ENCODE results near the gene FRY.
A peak's percentile ranks its signal among the peaks of the same experiment; 100 is the strongest.
"Not testable (repeated sequence)": the region's sequence is repeated elsewhere in the genome, so short reads cannot be mapped to it uniquely, and the experiment has no call there.

Gene FRY

DNA sequence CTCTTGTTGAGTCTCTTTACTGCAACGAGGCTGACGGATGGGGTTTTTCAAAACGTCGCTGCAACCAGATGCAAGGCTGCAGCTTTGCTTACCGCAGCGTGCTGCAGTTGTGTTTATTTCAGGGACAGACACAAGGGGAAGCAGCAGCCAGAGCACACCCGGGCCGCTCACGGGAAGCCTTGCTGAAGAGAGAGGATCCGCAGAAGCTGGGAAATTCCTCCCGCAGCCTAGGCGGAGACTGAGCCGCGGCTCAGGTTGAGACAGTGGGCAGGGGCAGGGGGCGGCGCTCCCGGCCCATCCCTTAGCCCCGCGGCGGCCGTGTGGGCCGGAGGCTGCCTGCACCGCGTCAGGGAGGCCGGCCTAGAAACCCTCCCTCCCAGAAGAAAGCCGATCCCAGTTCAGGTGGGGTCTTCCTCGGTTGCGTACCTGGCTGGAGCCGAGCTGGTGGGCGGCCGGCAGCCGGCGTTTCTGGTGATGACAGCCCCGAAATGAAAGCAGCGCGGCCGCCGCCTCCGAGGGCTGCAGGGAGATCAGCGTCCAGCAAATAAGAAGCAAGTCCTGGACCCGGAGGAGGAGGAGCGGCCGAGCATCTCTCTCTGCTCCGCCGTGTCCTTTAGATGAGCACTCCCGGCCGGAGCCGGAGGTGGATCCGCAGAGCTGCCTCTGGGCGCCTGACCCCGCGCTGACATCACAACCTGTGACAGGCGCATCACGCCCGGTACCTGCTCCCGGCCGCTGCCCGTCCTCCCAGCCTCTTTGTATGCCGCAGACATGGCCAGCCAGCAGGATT, at the start of gene FRY:
TSS of gene FRY (plus strand) at position 750 of the 790 bp plus-strand sequence. CDS start at position 772, 22 bp downstream.
- DNase-seq = peak; percentile 49

DNA sequence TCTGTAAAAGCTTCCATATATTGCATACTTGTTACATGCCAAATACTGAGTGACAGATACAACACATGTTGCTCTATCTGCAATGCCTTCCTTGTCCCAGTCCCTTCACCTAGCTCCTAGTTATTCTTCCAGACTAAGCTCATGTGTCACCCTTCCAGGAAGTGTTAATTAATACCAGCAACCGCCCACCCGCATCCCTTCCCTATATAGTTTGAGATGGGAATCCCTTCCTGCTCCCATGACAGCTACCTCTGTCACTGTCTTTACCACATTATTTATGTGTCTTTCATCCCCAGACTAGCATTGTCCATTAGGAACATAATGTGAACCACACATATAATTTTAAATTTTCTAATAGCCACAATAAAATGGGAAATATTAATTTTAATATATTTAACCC, 49.5 kb upstream of the FRY start:
- peak; percentile 30 for DNase-seq

DNA sequence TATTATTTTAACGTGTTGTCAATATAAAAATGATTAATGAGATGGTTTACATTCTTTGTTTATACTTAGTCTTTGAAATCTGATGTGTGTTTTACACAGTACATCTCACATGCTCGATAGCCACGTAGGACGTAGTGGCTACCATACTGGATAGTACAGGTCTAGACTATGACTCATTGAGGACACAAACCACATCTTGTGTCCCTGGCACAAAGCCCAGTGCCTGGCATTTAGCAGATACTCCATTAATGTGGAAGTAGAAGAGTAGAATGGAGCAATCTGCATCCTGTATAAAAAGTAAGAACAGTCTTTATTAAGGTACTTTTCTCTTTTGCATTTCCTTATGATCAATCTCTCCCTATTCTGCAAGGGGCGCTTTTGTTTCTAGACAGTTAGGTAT, 49.0 kb upstream of the FRY start:
- DNase-seq = peak; percentile 60

DNA sequence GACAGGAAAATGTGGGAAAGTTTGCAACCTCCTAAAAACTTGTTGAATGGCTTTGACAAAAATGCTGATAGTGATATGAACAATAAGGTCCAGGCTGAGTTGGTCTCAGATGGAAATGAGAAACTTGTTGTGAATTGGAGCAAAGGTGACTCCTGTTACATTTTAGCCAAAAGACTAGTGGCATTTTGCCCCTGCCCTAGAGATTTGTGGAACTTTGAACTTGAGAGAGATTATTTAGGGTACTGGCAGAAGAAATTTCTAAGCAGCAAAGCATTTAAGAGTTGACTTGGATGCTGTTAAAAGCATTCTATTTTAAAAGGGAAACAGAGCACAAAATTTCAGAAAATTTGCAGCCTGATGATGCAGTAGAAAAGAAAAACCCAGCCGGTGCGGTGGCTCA, 47.9 kb upstream of the FRY start:
- not testable (repeated sequence) for DNase-seq

DNA sequence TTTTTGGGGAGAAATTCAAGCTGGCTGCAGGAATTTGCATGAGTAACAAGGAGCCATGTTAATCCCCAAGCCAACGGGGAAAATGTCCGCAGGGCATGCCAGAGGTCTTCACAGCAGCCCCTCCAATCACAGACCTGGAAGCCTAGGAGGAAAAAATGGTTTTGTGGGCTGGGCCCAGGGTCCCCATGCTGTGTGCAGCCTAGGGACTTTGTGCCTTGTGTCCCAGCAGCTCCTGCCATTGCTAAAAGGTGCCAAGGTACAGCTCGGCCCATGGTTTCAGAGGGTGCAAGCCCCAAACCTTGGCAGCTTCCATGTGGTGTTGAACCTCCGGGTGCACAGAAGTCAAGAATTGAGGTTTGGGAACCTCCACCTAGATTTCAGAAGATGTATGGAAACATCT, 47.2 kb upstream of the FRY start:
- DNase-seq = not testable (repeated sequence)

DNA sequence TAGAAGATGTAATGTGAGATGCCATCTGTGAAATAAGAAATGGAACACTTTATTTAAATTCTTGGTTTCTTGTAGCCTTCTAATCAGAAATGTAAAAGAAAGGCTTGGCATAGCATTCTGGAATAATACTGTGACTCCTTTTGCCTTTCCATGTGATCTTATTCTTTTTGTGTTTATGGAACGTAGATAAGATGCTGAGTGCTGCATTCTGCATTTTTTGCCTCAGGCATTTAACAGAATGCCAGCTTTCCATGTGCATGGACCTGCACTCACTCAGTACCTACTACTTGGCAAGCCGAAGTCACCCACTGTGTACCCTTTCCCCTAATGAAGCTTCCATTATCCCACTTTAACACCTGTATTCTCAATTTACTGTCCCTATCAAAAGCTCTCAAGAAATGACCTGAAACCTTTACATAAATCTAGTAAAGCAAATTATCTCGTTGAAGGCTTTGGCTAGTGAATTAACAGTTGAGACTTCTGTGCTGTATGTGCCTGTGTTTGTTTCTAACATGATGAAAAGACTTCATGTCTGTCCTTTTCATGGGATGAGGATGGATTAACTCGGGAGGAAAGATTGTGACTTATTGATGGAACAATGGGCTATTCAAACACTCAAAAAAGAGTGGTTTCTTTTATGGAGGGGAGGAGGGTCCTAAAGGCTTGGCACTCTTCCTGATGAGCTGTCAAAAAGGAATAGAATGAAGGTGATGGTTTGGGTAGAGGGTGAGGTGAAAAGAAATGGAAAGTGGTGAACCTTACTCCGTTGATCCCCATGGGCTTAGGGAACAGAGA, 44.7 kb upstream of the FRY start:
- peak; percentile 11 for DNase-seq

DNA sequence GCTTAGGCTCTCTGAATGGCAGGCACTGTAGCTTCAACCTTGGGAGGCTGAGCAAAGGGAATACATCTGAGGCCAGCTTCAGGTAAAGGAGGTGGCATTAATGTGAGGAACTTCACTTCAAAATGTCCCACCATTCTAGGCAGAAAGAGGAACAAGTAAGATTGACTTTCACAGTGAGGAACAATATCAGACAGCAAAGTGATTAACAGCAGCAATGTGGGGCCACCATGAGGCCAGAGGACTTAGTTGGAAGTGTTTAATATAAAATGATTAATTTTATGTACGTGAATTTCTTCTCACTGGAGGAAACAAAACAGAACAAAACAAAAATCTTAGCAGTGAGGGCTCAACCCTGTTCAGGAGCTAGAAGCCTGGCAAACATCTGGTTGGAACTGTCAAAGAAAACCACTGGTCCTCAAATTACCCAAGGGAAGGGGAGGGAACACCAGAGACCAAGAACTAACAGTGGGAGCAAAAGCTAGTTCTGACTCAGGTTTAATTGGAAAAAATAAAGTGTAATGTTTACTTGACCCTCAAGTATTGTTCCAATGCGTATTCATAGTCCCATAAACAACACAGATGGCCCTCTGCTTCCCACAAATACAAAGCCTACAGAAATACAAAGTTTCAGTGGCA, 43.9 kb upstream of the FRY start:
- no peak for DNase-seq

DNA sequence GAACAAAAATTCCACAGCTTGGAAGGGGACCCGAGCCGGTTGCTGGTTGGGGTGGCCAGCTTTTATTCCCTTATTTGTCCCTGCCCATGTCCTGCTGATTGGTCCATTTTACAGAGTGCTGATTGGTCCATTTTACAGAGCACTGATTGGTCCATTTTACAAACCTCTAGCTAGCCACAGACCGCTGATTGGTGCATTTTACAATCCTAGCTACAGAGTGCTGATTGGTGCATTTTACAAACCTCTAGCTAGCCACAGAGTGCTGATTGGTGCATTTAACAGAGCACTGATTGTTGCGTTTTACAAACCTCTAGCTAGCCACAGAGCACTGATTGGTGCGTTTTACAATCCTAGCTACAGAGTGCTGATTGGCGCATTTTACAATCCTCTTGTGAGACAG, 37.2 kb upstream of the FRY start:
- DNase-seq = not testable (repeated sequence)

DNA sequence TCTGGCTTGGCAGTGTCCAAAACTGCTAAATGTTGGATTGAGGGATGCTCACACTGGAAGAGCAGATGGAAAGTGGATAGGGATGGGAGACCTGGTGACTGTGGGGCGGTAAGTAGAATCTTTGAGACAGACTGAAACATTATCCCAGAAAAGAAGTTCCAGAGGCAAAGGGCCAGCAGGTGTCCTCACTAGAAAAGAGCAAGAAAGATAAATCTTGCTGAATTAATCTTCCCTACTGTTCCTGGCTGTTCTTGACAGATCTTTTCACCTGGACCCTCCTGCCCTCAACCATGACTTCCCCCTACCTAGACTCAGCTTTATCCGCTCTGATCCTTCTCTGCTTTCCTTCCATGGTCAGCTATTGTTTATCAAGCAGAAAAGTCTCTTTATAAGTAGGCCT, 35.0 kb upstream of the FRY start:
- no peak for DNase-seq

DNA sequence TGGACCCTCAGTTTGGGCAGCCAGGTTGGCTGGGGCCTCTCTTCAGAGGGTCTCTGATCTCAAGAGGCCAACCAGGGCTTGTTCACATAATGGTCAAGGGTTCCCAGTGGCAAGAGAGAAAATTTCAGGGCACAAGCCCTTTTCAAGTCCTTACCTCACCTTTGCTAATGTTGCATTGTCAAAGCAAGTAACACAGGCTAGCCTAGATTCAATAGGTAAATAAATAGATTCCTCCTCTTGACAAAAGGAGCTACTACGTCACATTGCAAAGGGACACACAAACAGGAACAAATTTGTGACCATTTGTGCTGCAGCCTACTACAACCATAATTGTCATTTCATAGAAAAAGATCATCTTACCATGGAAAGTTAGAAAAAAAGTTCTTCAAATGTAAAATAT, 33.9 kb upstream of the FRY start:
- DNase-seq = no peak

DNA sequence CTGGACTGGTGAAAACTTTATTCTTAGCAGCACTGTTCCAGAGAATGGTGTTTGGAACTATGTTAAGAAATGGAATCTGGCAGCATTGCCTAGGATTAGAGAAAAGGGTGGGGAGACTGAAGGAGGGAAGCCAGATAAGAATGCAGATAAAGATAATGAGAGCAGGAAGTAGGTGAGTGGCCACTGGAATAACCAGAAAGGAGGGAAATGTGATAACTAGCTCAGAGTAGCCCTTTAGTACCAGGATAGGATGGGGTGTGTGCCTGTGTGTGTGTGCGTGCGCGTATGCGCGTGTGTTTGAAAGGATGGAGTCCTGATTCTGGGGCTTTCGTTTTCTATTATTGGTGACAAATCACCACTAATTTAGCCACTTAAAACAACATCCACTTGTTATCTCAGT, 33.4 kb upstream of the FRY start:
- no peak for DNase-seq

DNA sequence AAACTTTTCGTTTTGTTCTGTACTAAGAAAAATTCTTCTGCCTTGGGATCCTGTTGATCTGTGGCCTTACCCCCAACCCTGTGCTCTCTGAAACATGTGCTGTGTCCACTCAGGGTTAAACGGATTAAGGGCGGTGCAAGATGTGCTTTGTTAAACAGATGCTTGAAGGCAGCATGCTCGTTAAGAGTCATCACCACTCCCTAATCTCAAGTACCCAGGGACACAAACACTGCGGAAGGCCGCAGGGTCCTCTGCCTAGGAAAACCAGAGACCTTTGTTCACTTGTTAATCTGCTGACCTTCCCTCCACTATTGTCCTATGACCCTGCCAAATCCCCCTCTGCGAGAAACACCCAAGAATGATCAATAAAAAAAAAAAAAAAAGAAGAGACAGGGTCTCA, 30.8 kb upstream of the FRY start:
- DNase-seq = not testable (repeated sequence)

DNA sequence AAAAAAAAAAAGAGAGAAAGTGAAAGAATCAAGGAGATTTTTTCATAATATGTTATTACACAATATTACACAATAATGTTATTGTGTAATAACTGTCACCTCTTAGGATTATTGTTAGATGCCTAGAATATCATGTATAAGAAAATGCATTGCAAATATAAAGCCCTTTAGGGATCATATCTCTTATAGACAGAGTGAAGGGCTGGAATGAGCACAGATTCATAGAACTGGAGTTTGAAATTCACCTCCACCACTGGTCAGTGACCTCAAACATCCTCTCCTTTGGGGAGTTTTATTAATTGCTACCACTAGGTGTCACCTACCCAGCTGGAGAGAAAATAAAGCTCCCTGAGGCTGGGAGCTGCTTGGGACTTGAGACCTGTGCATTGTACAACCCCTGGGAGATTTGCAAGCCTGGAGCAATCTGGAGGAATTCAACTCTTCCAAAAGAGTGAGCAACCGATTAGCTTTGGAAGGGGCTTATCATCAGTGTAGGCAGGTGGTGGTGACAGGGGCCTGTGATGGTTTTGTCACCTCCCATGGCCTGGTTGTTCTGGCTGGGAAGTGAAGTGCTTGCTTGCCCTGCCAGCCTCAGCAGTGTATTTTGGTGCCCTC, 30.3 kb upstream of the FRY start:
- peak; percentile 33 for DNase-seq

DNA sequence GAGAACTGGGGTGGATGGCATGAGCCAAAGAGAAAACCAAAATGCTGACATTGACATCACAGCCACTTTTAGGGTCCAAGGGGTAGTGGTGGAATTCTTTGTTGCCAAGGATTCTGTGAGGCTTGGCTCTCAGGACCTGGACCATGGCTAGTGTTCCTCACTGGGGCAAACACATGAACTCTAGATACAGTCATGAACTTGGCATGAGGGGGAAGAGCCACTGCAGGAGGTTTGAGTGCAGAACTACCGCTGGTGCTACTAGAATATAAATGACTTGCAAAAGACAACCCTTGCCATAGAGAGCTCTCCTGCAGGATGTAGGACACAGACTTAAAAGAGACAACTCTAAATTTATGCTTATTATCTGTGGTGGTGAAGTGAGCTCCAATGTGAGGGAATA, 29.8 kb upstream of the FRY start:
- DNase-seq = no peak

DNA sequence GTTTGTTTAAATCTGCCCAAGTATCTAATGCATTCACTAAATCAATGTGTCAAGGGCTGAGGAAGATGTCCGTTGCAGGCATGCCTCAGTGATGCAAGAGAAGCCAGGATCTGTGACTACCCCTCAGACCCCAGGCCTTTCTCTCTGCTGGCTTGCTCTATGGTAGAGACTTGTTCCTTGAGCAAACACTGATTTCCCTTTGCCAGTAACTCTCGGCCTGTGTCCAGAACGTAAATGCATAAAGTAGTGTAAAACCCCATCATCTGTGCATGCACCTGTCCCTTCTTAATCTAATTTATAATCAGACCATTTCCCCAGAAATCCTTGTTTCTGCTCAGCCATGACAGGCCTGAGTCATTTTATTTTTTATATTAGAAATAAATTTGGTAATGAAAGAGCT, 28.7 kb upstream of the FRY start:
- no peak for DNase-seq

DNA sequence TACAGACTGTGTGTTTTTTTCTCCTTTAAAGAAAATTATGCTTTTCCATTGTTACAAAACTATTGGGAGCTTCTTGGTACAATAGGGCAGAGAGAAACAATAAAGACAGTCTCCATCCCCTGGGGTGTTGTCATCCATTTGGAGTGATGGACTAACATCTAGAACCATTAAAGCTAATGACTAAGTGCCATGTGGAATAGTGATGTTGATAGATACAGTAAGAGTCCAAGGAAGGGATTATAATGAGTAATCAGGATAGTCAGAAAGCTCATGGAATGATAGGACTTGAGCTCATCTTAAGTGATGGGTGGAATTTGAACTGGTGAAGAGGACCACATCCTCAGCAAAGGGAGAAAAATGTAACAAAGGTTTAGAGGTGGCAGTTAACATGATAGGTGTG, 24.1 kb upstream of the FRY start:
- no peak for DNase-seq

DNA sequence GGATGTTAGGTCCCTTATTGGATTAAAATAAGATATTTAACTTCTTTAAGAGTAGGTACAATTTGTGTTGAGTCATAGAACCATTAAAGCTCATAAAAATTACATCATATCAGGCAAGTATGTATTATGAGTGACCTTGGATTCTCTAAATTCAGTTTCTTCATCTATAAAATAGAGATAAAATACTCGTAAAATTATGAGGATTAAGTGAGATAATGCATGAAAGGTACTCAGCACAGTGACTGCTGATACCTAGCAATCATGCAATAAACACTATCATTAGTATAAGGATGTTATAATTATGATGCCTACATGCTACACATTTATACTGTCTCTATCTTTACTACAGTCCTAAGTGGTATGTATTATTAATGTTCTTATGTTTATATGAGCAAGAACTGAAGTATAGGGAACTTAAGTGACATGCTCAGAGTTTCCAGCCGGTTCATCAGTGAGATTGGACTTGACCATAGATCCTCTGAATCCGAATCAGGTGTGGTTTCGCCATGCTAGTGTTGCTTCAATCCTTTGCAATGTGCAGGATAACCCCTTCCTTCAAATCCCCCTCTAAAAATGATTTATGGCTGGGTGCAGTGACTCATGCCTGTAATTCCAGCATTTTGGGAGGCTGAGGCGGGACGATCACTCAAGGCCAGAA, 22.9 kb upstream of the FRY start:
- DNase-seq = no peak

DNA sequence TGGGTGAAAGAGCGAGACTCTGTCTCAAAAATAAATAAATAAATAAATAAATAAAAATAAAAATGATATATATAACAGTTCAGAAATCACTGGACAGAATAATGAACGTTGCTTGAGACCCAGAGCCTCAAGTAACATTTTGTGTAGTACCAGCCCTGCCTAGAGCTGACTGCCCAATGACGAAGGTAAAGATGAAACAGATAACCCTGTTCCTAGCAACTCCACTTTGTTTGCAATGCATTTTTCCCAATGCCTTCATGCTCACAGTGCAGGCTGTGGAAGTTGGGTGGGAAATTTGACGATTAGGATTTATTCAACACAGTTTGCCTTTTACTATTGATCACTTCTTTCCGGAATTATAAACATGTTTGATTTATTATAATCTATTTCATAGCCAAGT, 22.2 kb upstream of the FRY start:
- DNase-seq = no peak

DNA sequence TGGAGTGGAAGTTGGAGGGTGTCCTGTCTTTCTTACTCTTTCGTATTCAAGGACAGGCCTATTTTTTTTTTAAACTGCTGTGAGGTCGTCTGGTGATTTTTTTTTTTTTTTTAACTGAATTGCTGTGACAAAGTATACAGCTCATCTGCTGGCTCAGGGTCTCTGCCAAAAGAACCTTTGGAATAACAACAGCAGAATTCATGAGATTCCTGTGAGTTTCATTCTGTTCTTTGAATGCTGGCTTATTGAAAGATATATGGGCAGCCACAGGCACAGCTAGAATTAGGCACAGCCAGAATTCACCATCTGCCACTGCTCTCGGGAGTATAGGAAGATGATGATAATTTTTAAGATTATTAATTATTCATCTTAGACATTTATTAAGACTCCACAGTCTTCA, 21.4 kb upstream of the FRY start:
- DNase-seq = no peak

DNA sequence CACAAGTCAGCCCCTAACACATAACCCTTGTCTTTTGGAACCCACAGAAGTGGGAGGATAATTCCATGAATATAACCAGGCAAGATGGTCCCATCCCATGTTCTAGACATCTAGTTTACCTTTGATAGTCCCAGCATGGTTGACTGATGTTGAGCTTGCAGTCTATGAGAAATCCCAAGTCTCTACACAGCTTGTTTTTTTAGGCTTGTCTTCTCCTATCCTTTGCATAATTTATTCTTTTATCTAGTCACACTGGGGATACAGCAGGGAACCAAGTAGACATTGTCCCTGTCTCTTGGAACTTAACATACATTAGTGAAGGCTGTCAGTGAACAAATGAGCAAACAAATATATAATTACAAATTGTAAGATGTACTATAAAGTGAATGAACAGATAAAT, 19.6 kb upstream of the FRY start:
- DNase-seq = no peak

DNA sequence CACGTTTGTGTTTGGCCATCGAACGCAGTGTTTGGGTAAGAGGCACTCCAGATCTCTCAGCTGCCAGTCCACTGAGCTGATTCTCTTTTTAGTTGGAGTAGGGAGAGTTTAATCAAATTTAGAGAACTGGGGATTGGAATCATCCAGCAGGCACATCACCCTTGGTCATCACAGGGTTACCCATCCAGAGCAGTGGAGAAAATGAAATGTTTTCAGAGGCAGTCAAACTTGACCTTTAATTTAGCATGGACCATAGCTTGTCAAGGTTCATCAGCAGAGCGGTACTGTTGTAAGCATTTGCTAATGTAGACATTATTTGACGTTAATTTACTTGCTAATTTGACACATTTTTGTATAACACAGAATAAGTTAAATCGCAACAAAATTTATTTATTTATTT, 18.4 kb upstream of the FRY start:
- DNase-seq = no peak

DNA sequence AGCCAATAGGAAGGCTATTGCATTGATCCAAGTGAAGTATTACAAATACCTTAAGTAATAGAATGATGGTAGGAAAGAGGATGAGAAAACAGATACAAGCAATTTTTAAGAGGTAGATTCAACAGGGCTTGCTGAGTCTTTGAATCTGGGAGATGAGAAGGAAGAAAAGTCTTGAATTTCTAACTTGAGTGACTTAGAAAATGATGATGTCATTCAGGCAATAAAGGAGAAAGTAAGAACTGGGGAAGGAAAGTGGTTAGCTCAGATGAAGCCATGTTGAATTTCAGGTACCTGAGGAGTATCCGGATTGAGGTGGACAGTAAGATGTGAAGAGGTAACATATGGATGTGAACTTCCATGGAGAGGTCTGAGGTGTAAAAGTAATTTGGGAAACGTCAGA, 15.5 kb upstream of the FRY start:
- no peak for DNase-seq

DNA sequence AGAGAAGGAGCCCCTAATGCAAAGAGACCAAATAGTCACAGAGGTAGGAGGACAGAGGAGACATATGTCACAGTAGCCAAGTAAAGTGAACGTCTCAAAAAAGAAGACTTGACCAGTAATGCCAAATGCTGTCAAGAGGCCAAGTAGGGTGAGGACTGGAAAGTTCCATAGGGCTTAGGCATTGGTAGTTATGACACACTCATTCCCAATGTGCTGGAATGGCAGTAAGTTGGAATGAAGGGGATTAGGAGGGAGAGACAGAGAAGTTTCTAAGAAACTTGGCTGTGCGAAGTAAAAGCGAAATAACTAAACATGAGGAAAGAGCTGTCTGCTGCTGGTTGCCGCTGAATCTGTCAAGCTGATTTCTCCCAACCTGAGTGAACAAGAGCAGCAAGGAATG, 14.9 kb upstream of the FRY start:
- DNase-seq = no peak
